Progenitor cell of endocrine pancreas (in vitro differentiated cells): ENCODE data around the gene C19orf25. TPM values are rescaled to one million over a fixed set of nuclear protein-coding genes. Genes with fewer than 3 reads are reported as not detected.

Experiments used
- DNase-seq: peaks from one replicate; pipeline ENCODE4 v3.0.0; 2021; ENCODE audit warnings: low spot score; ENCODE audit not compliant: unreplicated experiment
- H3K27ac Mint-ChIP-seq: 2 replicates; pipeline ENCODE4 v1.8.0; 2021; ENCODE audit warnings: mild to moderate bottlenecking, moderate library complexity, mixed read lengths
- H3K27me3 Mint-ChIP-seq: 2 replicates; pipeline ENCODE4 v1.8.0; 2021; ENCODE audit warnings: mixed read lengths
- H3K36me3 Mint-ChIP-seq: 2 replicates; pipeline ENCODE4 v1.8.0; 2022; ENCODE audit warnings: mixed read lengths; ENCODE audit not compliant: insufficient read depth
- H3K4me1 Mint-ChIP-seq: 2 replicates; pipeline ENCODE4 v1.8.0; 2021; ENCODE audit warnings: low read depth, mixed read lengths
- H3K4me3 Mint-ChIP-seq: 2 replicates; pipeline ENCODE4 v1.8.0; 2021; ENCODE audit warnings: low read depth, mild to moderate bottlenecking, moderate library complexity, mixed read lengths
- H3K9me3 Mint-ChIP-seq: 2 replicates; pipeline ENCODE4 v1.8.0; 2021; ENCODE audit warnings: low read depth, mixed read lengths
- CTCF ChIP-seq: fragments of 200-600 bp; sonication (generic); IDR thresholded peaks from one replicate; pipeline ENCODE4 v1.5.0; 2021; ENCODE audit warnings: antibody characterized with exemption, mild to moderate bottlenecking; ENCODE audit not compliant: unreplicated experiment
- total RNA-seq: library from RNA; stranded (reverse); gene quantifications from 2 replicates; pipeline ENCODE4 v1.2.1, GENCODE V29; 2021

The C19orf25 gene
- total RNA-seq, 1 donor from 2014 or later = 31.3 TPM

DNA sequence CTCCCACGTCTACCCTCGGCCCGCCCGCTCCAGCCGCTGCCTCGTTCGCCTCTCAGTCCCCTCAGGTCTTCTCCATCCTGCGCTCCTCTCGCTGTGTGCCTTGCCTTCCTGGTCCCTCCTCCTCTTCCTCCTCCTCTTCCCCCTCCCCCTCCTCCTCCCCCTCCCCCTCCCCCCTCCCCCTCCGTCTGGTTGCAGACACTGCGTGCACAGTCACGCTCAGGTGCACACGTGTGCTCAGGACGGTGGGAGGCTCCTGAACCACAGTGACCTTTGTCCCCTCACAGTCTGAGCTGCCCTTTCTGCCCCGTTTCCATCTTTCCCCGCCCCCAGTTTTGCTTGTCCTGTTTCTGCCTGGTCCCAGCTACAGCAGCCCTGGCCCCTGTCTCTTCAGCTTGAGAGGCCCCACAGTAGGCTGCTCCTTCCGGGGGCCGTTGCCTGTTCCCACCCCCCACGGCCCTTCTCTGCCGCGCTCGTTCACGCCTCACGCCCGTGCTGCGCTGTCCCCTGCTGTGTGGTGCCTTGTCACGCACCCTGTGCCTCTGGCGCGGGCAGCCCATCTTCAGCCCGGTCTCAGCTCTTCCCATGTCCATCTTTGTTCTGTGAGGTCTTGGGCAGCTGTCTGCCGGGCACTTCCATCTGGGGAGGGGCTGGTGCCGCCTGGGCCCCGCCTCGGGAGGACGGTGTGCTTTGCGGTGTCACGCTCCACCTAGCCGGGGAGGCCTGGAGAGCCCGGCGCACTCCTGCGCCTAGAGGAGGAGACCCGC is 54.6 kb downstream of the C19orf25 start:
- peak overlapping the region; percentile 41 for H3K4me3 Mint-ChIP-seq
- no peaks in the 10 kb centered on the region for H3K9me3 Mint-ChIP-seq
- H3K27ac Mint-ChIP-seq = peak overlapping the region; percentile 82
- H3K4me1 Mint-ChIP-seq = peaks cover 16% of the 10 kb centered on the region
- TF ChIP-seq CTCF = no peak
- no peaks in the 10 kb centered on the region for H3K27me3 Mint-ChIP-seq
- DNase-seq = no peak
- H3K36me3 Mint-ChIP-seq = peaks cover 17% of the 10 kb centered on the region

DNA sequence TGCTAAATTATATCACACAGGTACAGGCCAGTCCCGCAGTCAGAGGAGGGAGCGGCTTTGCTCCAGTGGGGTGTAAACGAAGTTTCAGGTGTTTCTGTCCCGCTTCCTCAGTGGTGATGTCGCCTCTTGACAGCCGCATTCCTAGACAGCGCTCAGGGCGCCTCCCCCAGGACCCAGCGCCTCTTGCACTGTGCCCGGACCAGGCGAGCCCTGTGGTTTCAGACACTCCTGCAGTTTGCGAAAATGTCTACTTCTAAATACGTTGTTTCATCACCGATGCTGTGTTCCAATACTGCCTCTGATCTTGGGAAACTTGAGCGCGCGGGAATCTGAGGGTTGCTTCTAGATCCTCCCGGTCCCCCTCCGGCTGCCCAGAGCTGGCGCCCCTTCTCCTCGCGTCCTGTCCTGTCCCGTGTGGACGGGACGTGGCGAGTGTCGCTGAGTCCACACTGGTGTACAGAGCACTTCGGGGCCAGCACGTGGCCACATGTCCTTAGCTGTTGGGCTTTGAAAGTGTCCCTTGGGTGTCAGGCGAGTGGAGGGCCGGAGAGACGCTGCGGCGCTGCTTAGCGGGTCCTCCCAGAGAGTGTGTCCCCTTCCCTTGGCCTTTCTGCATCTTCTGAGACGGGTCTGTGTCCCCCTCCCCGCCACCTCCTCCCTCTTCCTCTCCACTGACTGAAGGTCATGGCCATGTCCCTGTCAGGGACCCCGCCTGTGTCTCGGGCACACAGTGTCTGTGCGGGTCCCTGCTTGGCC is 55.4 kb downstream of the C19orf25 start:
- no peak for DNase-seq
- Mint-ChIP-seq H3K4me3 (no peak overlapping the region), H3K27ac (peak overlapping the region; percentile 50), H3K4me1 (peaks cover 16% of the 10 kb centered on the region), H3K9me3 (no peaks in the 10 kb centered on the region), H3K27me3 (no peaks in the 10 kb centered on the region), H3K36me3 (peaks cover 18% of the 10 kb centered on the region)
- no peak for TF ChIP-seq CTCF

Other genes with a start within 250 kb of the C19orf25 start
- gene CBARP, start 241.2 kb downstream of the C19orf25 start, total RNA-seq = 12.4 and 13.0 TPM in 2 replicates
- 107 and 117 TPM in 2 replicates for gene ATP5F1D, start 237.5 kb downstream of the C19orf25 start, total RNA-seq
- gene MIDN, start 230.6 kb downstream of the C19orf25 start, total RNA-seq = 187 and 193 TPM in 2 replicates
- gene CIRBP, start 209.9 kb downstream of the C19orf25 start, total RNA-seq = 462 and 465 TPM in 2 replicates
- 30.0 and 31.8 TPM in 2 replicates for gene FAM174C, start 203.7 kb downstream of the C19orf25 start, total RNA-seq
- gene EFNA2, start 193.3 kb downstream of the C19orf25 start, total RNA-seq = 23.8 and 26.5 TPM in 2 replicates
- gene NDUFS7, start 95.3 kb downstream of the C19orf25 start, total RNA-seq = 56.8 and 62.4 TPM in 2 replicates
- gene GAMT, start 77.7 kb downstream of the C19orf25 start, total RNA-seq = 47.0 and 48.5 TPM in 2 replicates
- 131 and 136 TPM in 2 replicates for gene DAZAP1, start 71.6 kb downstream of the C19orf25 start, total RNA-seq
- 917 and 938 TPM in 2 replicates for gene RPS15, start 40.8 kb downstream of the C19orf25 start, total RNA-seq
- 5.2 and 5.8 TPM in 2 replicates for gene APC2, start 29.1 kb downstream of the C19orf25 start, total RNA-seq
- 32.9 and 37.7 TPM in 2 replicates for gene PCSK4, start 11.1 kb upstream of the C19orf25 start, total RNA-seq
- gene REEP6, start 12.0 kb upstream of the C19orf25 start, total RNA-seq = 16.0 and 16.6 TPM in 2 replicates
- 2.3 and 4.8 TPM in 2 replicates for gene ADAMTSL5, start 33.8 kb upstream of the C19orf25 start, total RNA-seq
- 0.26 and 0.38 TPM in 2 replicates for gene PLK5, start 44.9 kb upstream of the C19orf25 start, total RNA-seq
- gene MEX3D, start 89.1 kb upstream of the C19orf25 start, total RNA-seq = 119 and 124 TPM in 2 replicates
- gene MBD3, start 113.7 kb upstream of the C19orf25 start, total RNA-seq = 131 and 133 TPM in 2 replicates
- gene UQCR11, start 126.2 kb upstream of the C19orf25 start, total RNA-seq = 156 and 171 TPM in 2 replicates
- gene TCF3, start 173.4 kb upstream of the C19orf25 start, total RNA-seq = 318 and 334 TPM in 2 replicates